Hepatocyte (in vitro differentiated cells): ENCODE data around the gene VASP. TPM values are rescaled to one million over a fixed set of nuclear protein-coding genes. Genes with fewer than 3 reads are reported as not detected.

ENCODE experiments used
- DNase-seq: peaks from one replicate; pipeline ENCODE4 v3.0.0-alpha.2; 2016; ENCODE audit warnings: low spot score
- H2AFZ ChIP-seq: fragments of 200-600 bp; sonication (generic); 2 replicates; pipeline ENCODE4 v1.6.0; 2016; ENCODE audit warnings: antibody characterized with exemption, mild to moderate bottlenecking
- H3K27ac ChIP-seq: fragments of 200-600 bp; sonication (generic); 2 replicates; pipeline ENCODE4 v1.5.1; 2016; ENCODE audit warnings: mild to moderate bottlenecking
- H3K27me3 ChIP-seq: fragments of 200-600 bp; sonication (generic); 2 replicates; pipeline ENCODE4 v1.6.1; 2016
- H3K36me3 ChIP-seq: fragments of 200-600 bp; sonication (generic); replicated peaks from 2 replicates; pipeline ENCODE4 v1.5.1; 2016; ENCODE audit warnings: low read depth; ENCODE audit not compliant: insufficient read depth
- H3K4me1 ChIP-seq: fragments of 200-600 bp; sonication (generic); 2 replicates; pipeline ENCODE4 v1.5.1; 2016; ENCODE audit warnings: mild to moderate bottlenecking, moderate library complexity; ENCODE audit not compliant: insufficient read depth
- H3K4me2 ChIP-seq: fragments of 200-600 bp; sonication (generic); 2 replicates; pipeline ENCODE4 v1.6.0; 2016
- H3K4me3 ChIP-seq: fragments of 200-600 bp; sonication (generic); 2 replicates; pipeline ENCODE4 v1.5.1; 2016; ENCODE audit warnings: mild to moderate bottlenecking
- H3K79me2 ChIP-seq: fragments of 200-600 bp; sonication (generic); 2 replicates; pipeline ENCODE4 v1.6.0; 2017; ENCODE audit warnings: mild to moderate bottlenecking
- H3K9me2 ChIP-seq: fragments of 200-600 bp; sonication (generic); replicated peaks from 2 replicates; pipeline ENCODE4 v1.6.0; 2017; ENCODE audit warnings: mild to moderate bottlenecking; ENCODE audit not compliant: insufficient read depth
- H3K9me3 ChIP-seq: fragments of 200-600 bp; sonication (generic); 2 replicates; pipeline ENCODE4 v1.5.1; 2016; ENCODE audit warnings: low read depth, mild to moderate bottlenecking
- H4K20me1 ChIP-seq: fragments of 200-600 bp; sonication (generic); 2 replicates; pipeline ENCODE4 v1.6.0; 2016; ENCODE audit warnings: mild to moderate bottlenecking; ENCODE audit not compliant: insufficient read depth, poor library complexity, severe bottlenecking
- EZH2 ChIP-seq: fragments of 200-600 bp; sonication (generic); IDR thresholded peaks from 2 replicates; pipeline ENCODE4 v1.6.1; 2016; ENCODE audit warnings: antibody characterized with exemption, mild to moderate bottlenecking, borderline replicate concordance
- EZH2phosphoT487 ChIP-seq: fragments of 200-600 bp; sonication (generic); IDR thresholded peaks from one replicate; pipeline ENCODE4 v1.6.1; 2018; ENCODE audit warnings: antibody characterized with exemption, mild to moderate bottlenecking, low read depth, moderate library complexity; ENCODE audit not compliant: unreplicated experiment, severe bottlenecking
- WGBS: methylation state at CpG from one replicate; pipeline ENCODE4 v1.1.6; 2016; ENCODE audit warnings: low lambda C conversion rate; ENCODE audit errors: missing lambda C conversion rate; 5-methylcytosine and 5-hydroxymethylcytosine counted together
- polyA plus RNA-seq: library from polyadenylated mRNA; unstranded; fragments of >200 nt; fragmentation: Nextera tagmentation; extraction: Ambion mirVana; gene quantifications from 2 replicates; pipeline ENCODE4 v1.2.1, GENCODE V29; 2016
- total RNA-seq: library from RNA; depleted of rRNA; stranded (reverse); fragments of >200 nt; gene quantifications from 2 replicates; pipeline ENCODE4 v1.2.3, GENCODE V29; 2014
- TF ChIP-seq, protein P1 (sequence below): fragments of 200-600 bp; sonication (generic); IDR thresholded peaks from 2 replicates; pipeline ENCODE4 v1.5.1; 2016; ENCODE audit warnings: antibody characterized with exemption, mild to moderate bottlenecking; ENCODE audit not compliant: poor library complexity

VASP gene
- total and polyA plus RNA-seq, 2 experiments from 2014 or later, result 68.9 to 86.0 TPM

DNA sequence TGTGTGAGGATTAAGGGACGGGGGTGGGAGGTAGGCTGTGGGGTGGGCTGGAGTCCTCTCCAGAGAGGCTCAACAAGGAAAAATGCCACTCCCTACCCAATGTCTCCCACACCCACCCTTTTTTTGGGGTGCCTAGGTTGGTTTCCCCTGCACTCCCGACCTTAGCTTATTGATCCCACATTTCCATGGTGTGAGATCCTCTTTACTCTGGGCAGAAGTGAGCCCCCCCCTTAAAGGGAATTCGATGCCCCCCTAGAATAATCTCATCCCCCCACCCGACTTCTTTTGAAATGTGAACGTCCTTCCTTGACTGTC is 34.0 kb upstream of the VASP start:
- Histone ChIP-seq H3K4me2 (no peak overlapping the region), H2AFZ (no peak overlapping the region), H3K27me3 (peaks cover 16% of the 10 kb centered on the region), H3K9me3 (no peaks in the 10 kb centered on the region), H3K27ac (no peak overlapping the region), H3K4me3 (no peak overlapping the region), H3K9me2 (no peaks in the 10 kb centered on the region), H4K20me1 (no peaks in the 10 kb centered on the region), H3K79me2 (no peaks in the 10 kb centered on the region), H3K36me3 (no peaks in the 10 kb centered on the region), H3K4me1 (no peaks in the 10 kb centered on the region)
- no peak for DNase-seq
- WGBS, result 45% methylated on average over 4 of the region's 5 CpGs
- no peak for TF ChIP-seq EZH2
- TF ChIP-seq EZH2phosphoT487, result no peak
- TF ChIP-seq, protein P1, sequence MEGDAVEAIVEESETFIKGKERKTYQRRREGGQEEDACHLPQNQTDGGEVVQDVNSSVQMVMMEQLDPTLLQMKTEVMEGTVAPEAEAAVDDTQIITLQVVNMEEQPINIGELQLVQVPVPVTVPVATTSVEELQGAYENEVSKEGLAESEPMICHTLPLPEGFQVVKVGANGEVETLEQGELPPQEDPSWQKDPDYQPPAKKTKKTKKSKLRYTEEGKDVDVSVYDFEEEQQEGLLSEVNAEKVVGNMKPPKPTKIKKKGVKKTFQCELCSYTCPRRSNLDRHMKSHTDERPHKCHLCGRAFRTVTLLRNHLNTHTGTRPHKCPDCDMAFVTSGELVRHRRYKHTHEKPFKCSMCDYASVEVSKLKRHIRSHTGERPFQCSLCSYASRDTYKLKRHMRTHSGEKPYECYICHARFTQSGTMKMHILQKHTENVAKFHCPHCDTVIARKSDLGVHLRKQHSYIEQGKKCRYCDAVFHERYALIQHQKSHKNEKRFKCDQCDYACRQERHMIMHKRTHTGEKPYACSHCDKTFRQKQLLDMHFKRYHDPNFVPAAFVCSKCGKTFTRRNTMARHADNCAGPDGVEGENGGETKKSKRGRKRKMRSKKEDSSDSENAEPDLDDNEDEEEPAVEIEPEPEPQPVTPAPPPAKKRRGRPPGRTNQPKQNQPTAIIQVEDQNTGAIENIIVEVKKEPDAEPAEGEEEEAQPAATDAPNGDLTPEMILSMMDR, result no peak

DNA sequence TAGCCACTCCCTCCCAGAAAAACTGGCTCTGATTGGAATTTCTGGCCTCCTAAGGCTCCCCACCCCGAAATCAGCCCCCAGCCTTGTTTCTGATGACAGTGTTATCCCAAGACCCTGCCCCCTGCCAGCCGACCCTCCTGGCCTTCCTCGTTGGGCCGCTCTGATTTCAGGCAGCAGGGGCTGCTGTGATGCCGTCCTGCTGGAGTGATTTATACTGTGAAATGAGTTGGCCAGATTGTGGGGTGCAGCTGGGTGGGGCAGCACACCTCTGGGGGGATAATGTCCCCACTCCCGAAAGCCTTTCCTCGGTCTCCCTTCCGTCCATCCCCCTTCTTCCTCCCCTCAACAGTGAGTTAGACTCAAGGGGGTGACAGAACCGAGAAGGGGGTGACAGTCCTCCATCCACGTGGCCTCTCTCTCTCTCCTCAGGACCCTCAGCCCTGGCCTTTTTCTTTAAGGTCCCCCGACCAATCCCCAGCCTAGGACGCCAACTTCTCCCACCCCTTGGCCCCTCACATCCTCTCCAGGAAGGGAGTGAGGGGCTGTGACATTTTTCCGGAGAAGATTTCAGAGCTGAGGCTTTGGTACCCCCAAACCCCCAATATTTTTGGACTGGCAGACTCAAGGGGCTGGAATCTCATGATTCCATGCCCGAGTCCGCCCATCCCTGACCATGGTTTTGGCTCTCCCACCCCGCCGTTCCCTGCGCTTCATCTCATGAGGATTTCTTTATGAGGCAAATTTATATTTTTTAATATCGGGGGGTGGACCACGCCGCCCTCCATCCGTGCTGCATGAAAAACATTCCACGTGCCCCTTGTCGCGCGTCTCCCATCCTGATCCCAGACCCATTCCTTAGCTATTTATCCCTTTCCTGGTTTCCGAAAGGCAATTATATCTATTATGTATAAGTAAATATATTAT is 33.3 kb upstream of the VASP start:
- Histone ChIP-seq H3K27ac (no peak overlapping the region), H3K79me2 (no peaks in the 10 kb centered on the region), H3K4me2 (no peak overlapping the region), H3K9me2 (no peaks in the 10 kb centered on the region), H2AFZ (no peak overlapping the region), H3K9me3 (no peaks in the 10 kb centered on the region), H3K36me3 (no peaks in the 10 kb centered on the region), H3K4me3 (no peak overlapping the region), H3K27me3 (peaks cover 16% of the 10 kb centered on the region), H3K4me1 (no peaks in the 10 kb centered on the region), H4K20me1 (no peaks in the 10 kb centered on the region)
- no peak for TF ChIP-seq EZH2phosphoT487
- TF ChIP-seq EZH2, result no peak
- TF ChIP-seq, protein P1, result no peak
- WGBS, result 83% methylated on average over 27 of the region's 27 CpGs
- peak; percentile 34 for DNase-seq

DNA sequence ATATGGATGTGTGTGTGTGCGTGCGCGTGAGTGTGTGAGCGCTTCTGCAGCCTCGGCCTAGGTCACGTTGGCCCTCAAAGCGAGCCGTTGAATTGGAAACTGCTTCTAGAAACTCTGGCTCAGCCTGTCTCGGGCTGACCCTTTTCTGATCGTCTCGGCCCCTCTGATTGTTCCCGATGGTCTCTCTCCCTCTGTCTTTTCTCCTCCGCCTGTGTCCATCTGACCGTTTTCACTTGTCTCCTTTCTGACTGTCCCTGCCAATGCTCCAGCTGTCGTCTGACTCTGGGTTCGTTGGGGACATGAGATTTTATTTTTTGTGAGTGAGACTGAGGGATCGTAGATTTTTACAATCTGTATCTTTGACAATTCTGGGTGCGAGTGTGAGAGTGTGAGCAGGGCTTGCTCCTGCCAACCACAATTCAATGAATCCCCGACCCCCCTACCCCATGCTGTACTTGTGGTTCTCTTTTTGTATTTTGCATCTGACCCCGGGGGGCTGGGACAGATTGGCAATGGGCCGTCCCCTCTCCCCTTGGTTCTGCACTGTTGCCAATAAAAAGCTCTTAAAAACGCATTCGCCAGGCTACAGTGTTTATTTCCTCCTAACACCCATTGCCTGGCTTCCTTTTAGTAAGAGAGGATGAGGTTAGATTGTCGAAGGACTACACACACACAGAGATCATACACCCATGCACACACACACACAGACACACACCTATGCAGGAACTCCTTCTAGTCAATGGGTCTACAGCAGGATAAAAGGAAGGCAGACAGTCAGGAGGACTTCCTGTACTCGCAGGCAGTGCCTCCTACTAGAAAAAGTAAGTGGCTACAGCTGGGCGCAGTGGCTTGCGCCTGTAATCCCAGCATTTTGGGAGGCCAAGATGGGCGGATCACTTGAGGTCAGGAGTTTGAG is 32.4 kb upstream of the VASP start:
- Histone ChIP-seq H3K4me3 (no peak overlapping the region), H3K36me3 (no peaks in the 10 kb centered on the region), H3K4me1 (no peaks in the 10 kb centered on the region), H4K20me1 (no peaks in the 10 kb centered on the region), H3K9me2 (no peaks in the 10 kb centered on the region), H3K27me3 (peaks cover 16% of the 10 kb centered on the region), H3K27ac (no peak overlapping the region), H3K4me2 (no peak overlapping the region), H3K9me3 (no peaks in the 10 kb centered on the region), H3K79me2 (no peaks in the 10 kb centered on the region), H2AFZ (no peak overlapping the region)
- TF ChIP-seq, protein P1, result no peak
- TF ChIP-seq EZH2, result no peak
- no peak for TF ChIP-seq EZH2phosphoT487
- peak; percentile 29 for DNase-seq
- 85% methylated on average over 28 of the region's 28 CpGs for WGBS
